GM19240 (cell line): ENCODE measurements around the gene MDGA2.
"Not testable (repeated sequence)": the region's sequence is repeated elsewhere in the genome, so short reads cannot be mapped to it uniquely, and the experiment has no call there.

Experiments
- DNase-seq: peaks from one replicate; pipeline ENCODE4 v3.0.0; 2011; ENCODE audit warnings: low spot score; ENCODE audit not compliant: insufficient read length

The MDGA2 gene

DNA sequence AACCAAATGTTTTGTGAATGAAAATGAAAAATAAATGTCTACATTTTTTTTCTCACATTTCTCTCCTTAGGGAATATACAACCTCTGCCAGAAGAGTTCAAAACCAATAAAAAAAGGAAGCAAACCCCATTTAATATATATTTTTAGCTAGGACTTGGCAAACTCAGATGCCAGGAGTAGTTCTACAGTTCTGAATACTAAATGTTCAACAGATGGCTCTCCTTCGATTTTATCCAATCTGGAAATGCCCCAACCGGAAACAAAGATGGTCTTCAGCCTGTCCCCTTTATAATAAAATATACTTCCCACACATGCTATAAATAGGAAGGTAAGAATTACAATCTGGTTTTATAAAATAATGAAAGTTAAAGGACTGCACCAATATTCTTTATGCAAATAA lies 330.4 kb downstream of the MDGA2 start:
- no peak for DNase-seq

DNA sequence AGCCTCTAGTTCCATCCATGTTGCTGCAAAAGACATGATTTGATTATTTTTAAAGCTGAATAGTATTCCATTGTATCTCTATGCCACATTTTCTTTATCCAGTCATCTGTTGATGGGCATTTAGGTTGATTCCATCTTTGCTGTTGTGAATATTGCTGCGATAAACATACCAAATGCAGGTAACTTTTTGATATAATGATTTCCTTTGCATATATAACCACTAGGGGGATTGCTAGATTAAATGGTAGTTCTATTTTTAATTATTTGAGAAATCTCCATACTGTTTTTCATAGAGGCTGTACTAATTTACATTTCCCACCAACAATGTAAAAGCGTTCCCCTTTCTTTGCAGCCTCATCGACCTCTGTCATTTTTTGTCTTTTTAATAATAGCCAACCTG lies 342.5 kb downstream of the MDGA2 start:
- DNase-seq: no peak

DNA sequence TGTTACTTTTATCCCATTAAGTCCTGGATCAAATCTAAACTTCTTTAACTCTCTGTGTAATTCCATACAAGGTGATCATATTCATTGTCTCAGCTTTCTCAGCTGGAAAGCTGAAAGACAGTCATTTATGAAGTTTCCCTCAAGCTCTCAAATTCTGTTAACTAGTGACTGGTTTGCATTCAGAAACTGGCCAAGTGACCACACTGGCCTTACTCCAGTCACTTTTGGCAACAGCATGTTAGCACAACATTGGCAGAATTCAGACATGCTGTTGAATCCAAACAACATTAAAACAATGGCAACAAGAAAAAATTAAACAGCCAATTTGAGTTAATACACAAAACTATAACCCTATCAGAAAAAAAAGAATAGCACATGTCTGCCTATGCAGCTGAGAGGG lies 343.3 kb downstream of the MDGA2 start:
- no peak for DNase-seq

DNA sequence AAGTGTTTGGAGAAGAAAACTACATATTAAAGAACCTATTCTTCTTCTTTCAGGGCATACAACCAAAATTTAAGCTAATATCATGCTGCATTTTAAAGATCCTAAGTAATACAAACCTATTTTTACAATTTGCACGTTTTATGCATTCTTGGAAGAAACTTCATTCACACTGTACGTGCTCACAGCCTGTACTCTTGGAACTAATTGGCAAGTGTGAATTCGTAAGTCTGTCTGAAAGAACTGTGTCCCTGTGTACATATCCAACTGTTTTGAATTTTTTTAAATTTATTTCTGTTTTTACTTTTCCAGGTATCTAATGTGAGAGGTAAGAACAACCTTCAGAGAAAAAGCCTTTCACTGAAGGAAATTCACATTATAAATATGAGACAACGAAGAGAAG lies 347.0 kb downstream of the MDGA2 start:
- DNase-seq: no peak

DNA sequence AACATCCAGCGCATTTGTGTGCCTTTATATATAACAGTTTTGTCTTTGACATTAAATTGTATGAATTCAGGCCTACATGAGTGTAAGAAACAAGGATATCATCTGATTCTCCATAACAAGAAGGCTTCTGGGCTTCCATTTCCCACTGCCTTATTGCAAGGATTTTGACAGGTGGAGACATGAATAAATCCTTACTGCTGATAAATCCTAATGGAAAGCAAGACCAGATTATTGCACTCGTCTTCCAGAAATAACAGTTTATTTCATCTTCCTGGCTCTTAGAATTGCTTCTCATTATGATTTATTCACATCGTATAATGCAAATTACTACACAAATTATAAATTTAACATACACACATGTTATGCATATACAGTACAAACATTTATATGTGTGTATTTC lies 348.1 kb downstream of the MDGA2 start:
- no peak for DNase-seq

DNA sequence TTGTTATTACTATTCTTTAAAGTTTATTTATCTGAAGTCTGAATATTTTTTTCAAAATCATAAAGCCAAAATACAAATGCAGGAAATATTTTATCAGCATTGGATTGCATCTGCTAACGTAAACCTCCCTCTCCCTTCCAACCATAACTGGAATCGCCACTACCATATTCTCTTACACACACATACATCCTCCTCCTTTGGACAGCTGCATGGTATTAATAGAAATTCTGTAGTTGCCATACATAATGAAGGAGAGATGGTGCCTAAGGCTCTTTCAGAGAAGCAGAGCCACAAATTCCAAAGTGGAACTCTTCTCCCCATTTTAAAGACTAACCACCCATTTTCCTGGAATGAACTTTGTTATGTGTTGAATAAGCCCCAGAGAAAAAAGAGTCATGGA lies 352.7 kb downstream of the MDGA2 start:
- DNase-seq: no peak

DNA sequence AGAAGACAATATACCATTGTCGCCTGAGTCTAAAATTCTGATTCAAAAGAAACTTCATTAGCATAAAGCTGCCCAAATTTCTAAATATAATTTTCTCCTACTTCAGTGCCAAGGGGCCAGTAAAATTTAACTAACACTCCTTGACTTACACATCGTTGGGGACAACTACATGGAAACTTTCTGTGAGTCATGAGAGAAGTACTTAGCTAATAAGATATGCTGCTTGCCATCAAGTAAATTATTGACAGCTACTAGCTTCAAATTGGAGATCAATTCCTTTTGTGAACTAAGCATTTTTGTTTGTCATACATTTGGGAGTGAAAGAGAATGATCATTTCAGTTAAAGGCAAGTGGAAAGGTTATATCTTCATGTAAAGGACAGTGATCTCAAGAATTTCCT lies 373.3 kb downstream of the MDGA2 start:
- no peak for DNase-seq

DNA sequence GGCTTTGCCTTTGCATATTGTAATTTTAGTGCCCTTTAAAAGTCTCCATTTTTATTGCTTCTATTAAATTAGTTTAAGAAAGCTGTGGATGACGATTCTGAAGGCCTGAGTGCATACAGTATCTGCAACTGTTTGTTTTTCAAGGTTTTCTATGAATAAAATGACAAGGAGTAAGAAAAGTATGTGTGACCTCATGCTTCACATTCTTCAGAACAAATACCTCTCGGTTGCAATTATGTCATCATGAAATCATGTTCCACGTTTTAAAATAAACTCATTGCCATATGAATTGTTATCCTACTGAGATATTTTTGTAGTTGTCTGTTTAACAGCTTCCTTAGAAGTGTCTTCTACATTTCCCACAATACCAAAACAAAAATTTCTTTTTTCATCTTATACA lies 374.6 kb downstream of the MDGA2 start:
- no peak for DNase-seq

DNA sequence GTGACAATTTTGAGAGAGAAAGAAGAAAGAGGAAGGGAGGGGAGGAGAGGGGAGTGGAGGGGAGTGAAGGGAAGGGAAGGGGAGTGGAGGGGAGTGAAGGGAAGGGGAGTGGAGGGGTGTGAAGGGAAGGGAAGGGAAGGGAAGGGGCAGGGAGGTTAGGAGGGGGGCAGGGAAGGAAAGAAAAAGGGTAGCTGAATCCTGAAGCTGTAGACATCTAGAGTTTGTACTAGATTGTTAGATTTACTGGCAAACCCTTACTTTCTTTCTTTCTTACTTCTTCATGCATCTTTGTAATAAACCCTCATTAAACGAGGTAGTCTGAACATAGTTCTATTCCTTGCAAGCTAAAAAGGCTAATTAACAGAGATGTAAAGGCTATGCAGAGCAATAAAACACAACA lies 378.0 kb downstream of the MDGA2 start:
- DNase-seq: no peak

DNA sequence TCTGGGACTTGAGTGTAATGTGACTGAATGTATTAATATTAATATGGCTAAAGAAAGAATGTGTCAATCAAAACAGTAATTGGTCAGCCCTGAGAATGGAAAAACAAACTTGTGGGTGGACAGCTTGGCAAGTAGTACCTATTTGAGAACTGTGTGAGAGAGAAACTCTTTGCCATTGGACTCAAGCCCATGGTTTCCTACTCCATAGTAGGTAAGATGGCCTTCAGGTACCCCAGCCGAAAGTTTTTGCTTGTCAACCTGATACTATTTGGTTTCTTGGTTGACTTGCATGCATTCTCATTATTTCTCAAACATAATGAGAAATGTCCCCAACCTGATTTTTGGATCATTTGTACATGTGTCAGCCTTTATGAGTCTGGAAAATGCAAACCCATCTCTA lies 391.1 kb downstream of the MDGA2 start:
- no peak for DNase-seq

DNA sequence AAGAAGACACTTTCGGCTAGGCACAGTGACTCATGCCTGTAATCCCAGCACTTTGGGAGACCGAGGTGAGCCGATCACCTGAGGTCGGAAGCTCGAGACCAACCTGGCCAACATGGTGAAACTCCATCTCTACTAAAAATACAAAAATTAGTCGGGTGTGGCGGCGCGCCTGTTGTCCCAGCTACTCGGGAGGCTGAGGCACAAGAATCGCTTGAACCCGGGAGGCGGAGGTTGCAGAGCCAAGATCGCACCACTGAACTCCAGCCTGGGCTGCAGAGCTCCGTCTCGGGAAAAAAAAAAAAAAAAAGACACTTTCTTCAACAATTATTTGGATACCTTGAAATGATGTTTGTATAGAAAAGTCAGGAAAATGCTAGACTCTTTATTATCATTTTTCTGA lies 393.6 kb downstream of the MDGA2 start:
- DNase-seq: not testable (repeated sequence)

DNA sequence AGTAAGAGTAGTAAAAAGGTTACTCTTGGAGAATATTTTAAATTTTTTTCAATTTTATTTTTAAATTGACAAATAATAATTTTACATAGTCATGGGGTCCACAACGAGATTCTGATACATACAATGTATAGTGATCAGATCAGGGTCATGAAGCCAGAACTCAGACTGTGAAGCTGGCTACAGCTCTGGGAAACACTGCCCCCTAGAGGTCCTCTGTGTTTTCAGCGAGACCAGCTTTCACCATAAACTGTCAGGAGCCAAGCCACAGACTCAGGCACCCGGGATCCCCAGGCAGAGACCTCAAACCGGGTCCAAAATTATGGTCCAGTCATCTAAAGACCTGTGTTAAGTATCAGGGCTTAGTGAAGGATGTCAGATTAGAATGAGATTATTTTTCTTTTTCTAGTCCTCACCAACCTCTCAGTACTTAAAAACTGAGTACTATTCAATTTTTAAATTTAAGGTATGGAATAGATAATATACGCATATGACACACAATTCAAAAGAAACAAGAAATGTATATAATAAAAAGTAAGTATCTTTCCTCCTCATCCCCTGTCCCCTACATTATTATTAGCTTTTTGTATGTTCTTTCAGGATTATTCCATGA lies 397.1 kb downstream of the MDGA2 start:
- DNase-seq: no peak

DNA sequence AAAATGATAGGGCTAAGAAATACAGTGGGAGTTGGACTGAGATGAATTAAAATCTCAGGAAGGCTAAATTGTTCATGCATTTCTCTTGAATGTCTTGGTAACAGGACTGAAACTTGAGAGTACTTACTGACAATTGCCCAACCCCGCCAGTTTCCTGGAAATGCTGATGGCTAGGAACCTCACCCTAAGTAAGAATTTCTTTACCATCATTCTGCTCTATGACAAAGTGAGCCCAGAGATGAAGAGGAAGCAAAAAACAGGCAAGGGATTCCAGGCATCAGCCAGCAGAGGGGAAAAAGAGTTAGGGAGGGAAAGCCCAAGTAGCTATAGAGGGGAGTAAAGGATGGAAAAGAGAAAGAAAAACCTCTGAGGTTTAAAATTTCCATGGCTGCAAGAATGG lies 397.7 kb downstream of the MDGA2 start:
- DNase-seq: no peak

DNA sequence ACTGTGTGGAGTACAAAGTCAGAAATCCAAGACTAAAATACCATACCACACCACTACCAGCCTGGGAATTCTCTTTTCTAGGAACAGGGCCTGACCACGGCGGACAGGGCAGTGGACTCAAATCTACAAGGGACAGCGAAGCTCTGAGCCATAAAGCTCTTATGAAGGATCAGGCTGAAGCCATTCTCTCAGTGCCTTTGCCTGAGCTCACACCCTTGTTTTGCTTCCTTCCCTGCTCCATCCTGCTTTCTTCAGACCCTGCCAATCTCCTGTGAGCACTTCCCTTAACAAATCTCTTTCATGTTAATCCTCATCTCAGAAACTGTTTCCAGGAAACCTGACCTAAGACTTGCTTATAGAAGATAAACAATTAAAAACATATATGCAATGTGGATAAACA lies 398.5 kb downstream of the MDGA2 start:
- DNase-seq: no peak

DNA sequence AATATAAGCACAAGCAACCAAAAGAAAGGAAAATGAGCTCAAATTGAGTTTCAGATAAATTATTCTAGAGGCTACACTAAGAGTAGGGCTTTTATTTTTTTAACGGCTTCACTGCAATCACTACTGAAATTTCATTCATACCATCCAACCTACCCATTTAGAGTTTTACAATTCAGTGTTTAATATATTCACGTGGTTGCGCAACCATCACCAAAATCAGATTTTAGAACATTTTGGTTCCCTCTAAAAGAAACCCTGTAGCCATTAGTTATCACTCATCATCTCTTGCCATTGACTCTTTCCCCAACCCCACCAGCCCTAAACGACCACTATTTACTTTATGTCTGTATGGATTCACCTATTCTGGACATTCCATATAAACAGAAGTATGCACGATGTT lies 401.5 kb downstream of the MDGA2 start:
- no peak for DNase-seq

DNA sequence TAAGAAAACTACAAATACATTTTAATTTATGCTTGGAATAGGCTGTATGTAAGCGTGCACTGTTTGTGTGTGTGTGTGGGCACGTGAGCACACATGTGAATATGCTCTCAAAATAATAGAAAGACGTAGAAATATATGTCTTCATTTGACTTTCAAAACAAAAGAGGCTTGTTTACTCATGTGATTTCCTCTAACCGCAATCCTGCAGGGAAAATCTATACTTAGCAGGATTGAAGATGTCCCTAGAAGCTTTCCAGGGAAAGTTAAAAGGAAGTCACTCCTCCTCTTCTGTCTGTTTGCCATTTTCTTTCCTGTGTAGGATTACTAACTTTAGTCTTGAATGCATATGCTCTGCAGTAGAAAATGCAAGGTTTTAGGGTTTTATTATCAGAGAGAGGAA lies 404.7 kb downstream of the MDGA2 start:
- no peak for DNase-seq

DNA sequence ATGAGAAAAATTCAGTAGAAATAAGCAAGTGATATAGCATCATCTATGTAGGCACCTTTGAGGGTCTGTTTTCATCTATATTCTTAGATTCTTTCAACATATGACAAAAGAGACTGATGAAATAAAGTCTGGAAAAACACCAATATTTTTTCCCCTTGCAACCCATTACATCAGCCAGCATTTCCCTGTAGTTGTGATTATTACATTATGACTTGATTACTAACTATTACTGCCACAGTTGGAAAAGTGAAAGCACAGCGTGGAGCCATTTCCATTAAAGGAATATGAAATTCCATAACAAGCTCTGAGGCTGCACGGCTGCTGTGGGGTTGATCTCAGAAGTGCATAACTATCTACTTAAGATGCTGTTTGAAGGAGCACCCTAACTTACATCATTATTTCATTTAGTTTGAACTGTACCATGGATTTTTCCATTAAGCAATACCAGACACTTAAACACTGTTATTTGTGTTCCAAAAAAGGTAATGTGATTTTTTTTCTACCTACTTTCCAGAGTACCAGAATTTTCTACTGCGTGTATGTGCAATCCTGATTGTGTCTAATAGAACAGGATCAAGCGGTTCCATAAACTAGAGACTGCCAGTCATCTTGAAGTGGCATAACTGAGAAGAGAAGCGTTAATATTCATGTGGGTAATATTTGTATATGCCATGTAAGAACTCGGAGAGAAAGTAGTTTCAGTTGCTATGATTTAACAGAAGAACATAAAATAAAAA lies 405.5 kb downstream of the MDGA2 start:
- DNase-seq: no peak

DNA sequence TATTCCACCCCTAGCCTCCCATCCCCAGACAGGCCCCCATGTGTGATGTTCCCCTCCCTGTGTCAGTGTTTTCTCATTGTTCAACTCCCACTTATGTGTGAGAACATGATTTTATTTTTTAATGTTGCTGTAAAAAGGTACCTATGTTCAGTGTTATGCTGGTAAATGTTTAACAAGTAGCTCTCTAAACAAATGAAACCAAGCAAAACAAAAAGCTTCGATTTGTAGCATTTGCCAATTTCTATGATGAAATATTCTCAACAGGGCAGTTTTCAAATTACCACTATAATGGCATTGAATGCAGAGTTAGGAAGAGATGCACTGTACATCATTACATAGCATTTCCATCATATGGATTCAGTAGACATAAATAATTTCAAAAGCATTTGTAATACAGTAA lies 410.6 kb downstream of the MDGA2 start:
- DNase-seq: no peak

DNA sequence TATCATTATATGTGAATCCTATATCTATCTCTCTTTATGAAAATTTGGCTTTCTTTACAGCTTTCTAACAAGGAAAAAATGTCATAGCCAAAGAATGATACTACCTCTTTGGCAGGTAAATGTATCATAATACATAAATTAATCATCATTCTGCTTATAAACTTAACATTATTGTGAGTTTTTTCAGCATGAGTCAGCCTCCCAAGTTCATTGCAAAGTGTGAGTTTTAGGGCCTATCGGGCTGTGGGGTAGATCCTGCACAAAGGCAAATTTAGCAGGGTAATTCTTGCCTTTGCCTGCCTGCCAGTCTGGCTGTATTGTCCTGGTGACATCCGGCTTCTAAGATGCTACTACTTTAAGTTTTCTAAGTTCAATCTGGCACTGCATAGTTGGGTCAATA lies 412.6 kb downstream of the MDGA2 start:
- no peak for DNase-seq

DNA sequence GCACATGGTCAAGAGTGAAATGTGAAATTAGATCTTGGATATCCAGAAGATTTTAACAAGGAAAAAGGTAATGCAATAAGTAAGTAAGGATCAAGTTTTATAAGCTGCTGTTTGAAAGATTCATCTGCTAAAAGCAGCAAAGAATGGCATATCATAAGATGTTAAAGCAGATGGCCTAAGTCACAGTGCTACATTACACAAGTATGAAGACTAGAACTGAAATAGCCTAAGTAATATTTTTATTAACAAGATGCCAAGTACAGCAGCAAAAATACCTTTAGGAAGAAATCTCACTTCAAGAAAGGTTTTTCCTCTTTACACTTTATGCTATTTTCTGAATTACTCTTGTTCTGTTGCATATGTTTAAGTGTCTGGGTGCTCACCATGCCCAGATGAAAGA lies 414.1 kb downstream of the MDGA2 start:
- DNase-seq: no peak

DNA sequence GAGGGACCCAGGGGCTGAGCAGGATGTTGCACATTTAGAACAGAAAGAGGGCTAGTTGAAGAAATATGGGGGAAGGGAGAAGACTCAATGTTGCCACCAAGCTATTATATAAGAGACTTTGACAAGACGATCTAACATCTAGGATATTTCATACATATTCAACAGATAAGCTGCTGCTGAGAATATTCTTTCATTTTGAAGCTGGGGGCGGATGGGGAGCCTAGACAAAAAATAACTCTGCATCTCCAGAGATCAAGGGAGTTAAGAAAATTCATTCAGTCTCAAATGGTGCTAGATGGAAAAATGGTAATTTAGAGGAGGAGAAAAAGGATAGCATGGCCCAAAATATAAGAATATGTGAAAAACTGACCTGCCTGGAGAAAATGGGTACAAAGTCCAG lies 415.6 kb downstream of the MDGA2 start:
- no peak for DNase-seq

DNA sequence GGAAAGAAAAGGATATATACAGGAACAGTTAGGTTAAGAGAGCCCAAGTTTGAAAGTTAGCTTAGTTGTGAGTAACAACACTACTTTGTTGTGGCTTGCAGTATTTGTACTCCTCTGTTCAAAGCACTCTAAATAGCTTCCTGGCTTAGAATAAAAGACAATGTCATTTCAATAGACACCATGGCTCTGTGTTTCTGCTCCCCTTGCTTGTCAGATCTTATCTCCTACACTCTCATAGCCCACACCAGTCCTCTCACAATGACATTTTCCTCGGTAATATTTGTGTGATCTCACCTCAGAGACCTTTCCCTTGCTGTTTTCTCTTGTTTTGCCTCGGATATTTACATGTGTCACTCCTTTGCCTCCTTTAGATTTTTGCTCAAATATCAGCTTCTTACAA lies 418.4 kb downstream of the MDGA2 start:
- no peak for DNase-seq

DNA sequence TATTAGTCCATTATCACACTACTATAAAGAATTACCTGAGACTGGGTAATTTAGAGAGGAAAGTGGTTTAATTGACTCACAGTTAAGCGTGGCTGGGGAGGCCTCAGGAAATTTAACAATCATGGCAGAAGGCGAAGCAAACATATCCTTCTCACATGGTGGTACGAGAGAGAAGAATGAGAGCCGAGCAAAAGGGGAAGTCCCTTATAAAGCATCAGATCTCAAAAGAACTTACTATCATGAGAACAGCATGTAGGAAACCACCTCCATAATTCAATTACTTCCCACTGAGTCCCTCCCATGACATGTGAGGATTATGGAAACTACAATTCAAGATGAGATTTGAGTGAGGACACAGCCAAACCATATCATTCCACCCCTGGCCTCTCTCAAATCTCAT lies 422.6 kb downstream of the MDGA2 start:
- no peak for DNase-seq

DNA sequence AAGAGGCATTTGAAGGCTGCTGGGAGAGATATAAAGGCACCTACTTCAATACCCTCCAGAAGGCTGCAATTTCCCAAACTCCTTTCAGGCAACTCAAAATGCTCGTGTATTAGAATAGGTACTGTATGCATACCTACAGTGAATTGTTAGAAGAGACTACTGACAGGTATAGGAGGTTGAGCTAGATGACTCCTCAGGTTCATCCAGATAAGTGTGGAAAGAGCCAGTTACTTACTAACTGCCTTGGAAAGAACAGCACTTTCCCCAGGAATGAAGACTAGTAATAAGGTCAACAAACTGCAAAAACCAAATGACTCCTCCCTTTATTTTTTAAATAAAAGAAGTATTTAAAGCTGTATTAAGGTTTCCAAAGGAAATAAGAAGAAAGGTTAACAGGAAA lies 429.0 kb downstream of the MDGA2 start:
- DNase-seq: no peak
